K562 (cell line): ENCODE results near the gene WDR45B. TPM values are rescaled to one million over a fixed set of nuclear protein-coding genes. Genes with fewer than 3 reads are reported as not detected.

Source experiments
- ATAC-seq: fragments of 200-7000 bp; cut with Tn5 transposase; 3 replicates; pipeline ENCODE4 v1.9.1; 2020; ENCODE audit warnings: moderate library complexity
- BruUV-seq: library from RNA; stranded (reverse); fragments of 400-500 nt; replicated peaks from 2 replicates; lab custom pipeline; 2021; lab: Mats Ljungman, UMichigan
- CTCF ChIA-PET: fragments of 300-600 bp; formaldehyde crosslinking; extraction: SDS; loops from one replicate; lab custom pipeline; 2021; ENCODE audit warnings: low intra/inter-chr PET ratio; lab: Yijun Ruan, JAX
- POLR2A ChIA-PET: fragments of 300-600, 350-650 bp; sonication (Branson Sonifier 250); formaldehyde crosslinking; extraction: SDS; loops from one replicate; lab custom pipeline; 2021; ENCODE audit warnings: antibody characterized with exemption, inconsistent platforms; lab: Yijun Ruan, JAX
- DNase-seq, 4 experiments: peaks; one replicate each; pipeline versions ENCODE4 v3.0.0 to v3.0.0-alpha.2; 2011 to 2018; ENCODE audit warnings: low spot score in 3 of 4, mixed read lengths in 3 of 4; ENCODE audit errors: extremely low read depth in 1 of 4
- FAIRE-seq: peaks from 2 replicates; lab custom pipeline; 2011; peaks lifted over from hg19 to GRCh38; lab: Jason Lieb, UNC
- H2AFZ ChIP-seq: 2 replicates; pipeline ENCODE4 v1.6.0; 2011; ENCODE audit warnings: low read depth, low read length, control low read depth, inconsistent platforms
- H3K27ac ChIP-seq: fragments of 200-600 bp; 3 replicates; pipeline ENCODE4 v1.8.0; 2011; ENCODE audit warnings: low read depth, mild to moderate bottlenecking, control low read depth, inconsistent platforms, low read length, moderate library complexity, mixed read lengths; ENCODE audit errors: extremely low read depth
- H3K27me3 ChIP-seq, 2 experiments: fragments of 300-600 bp in 1 of 2; 2 replicates in 1 of 2; 3 replicates in 1 of 2; pipeline versions ENCODE4 v1.6.0 to v1.8.0; 2011; ENCODE audit warnings: inconsistent platforms in 2 of 2, low read length in 2 of 2, mild to moderate bottlenecking in 1 of 2, mixed read lengths in 1 of 2, moderate library complexity in 1 of 2; ENCODE audit not compliant: control insufficient read depth in 2 of 2, insufficient read depth in 2 of 2
- H3K36me3 ChIP-seq: fragments of 300-600 bp; 3 replicates; pipeline ENCODE4 v1.8.0; 2011; ENCODE audit warnings: mild to moderate bottlenecking, low read length, inconsistent platforms; ENCODE audit not compliant: control insufficient read depth, insufficient read depth
- H3K4me1 ChIP-seq, 2 experiments: fragments of 200-600 bp in 1 of 2; replicated peaks in 1 of 2; 2 replicates in 1 of 2; 3 replicates in 1 of 2; pipeline versions ENCODE4 v1.5.1 to v1.8.0; 2011; ENCODE audit warnings: inconsistent platforms in 2 of 2, low read length in 2 of 2, mild to moderate bottlenecking in 1 of 2, mixed read lengths in 1 of 2, moderate library complexity in 1 of 2; ENCODE audit not compliant: control insufficient read depth in 2 of 2, insufficient read depth in 2 of 2
- H3K4me2 ChIP-seq: 2 replicates; pipeline ENCODE4 v1.6.1; 2011; ENCODE audit warnings: low read length, control low read depth, inconsistent platforms, mixed read lengths; ENCODE audit not compliant: insufficient read depth
- H3K4me3 ChIP-seq: fragments of 200-600 bp; sonication (generic), shearing (Covaris generic); 2 replicates; pipeline ENCODE4 v1.5.1; 2016; ENCODE audit warnings: control low read depth, inconsistent platforms
- H3K79me2 ChIP-seq: fragments of 200-600 bp; 3 replicates; pipeline ENCODE4 v1.8.0; 2011; ENCODE audit warnings: low read length, inconsistent platforms; ENCODE audit not compliant: control insufficient read depth, insufficient read depth
- H3K9ac ChIP-seq, 2 experiments: 2 replicates each; pipeline versions ENCODE4 v1.6.0 to v1.6.1; 2011; ENCODE audit warnings: low read depth in 2 of 2, low read length in 2 of 2, control low read depth in 1 of 2, inconsistent platforms in 1 of 2, mild to moderate bottlenecking in 1 of 2, mixed read lengths in 1 of 2; ENCODE audit not compliant: insufficient read depth in 1 of 2
- H3K9me1 ChIP-seq: one replicate; pipeline ENCODE4 v1.6.0; 2011; ENCODE audit warnings: inconsistent platforms, mild to moderate bottlenecking, low read length, moderate library complexity; ENCODE audit not compliant: control insufficient read depth, insufficient read depth
- H3K9me3 ChIP-seq: replicated peaks from 2 replicates; pipeline ENCODE4 v1.5.1; 2011; ENCODE audit warnings: low read depth, low read length, inconsistent platforms; ENCODE audit not compliant: control insufficient read depth, insufficient read depth
- H4K20me1 ChIP-seq: replicated peaks from 2 replicates; pipeline ENCODE4 v1.6.1; 2011; ENCODE audit warnings: low read length, inconsistent platforms, mixed read lengths; ENCODE audit not compliant: control insufficient read depth, insufficient read depth
- ATF7 ChIP-seq: fragments of 450-650 bp; IDR thresholded peaks from 2 replicates; pipeline ENCODE4 v1.7.1; 2014; ENCODE audit warnings: mild to moderate bottlenecking, moderate library complexity
- HBP1 ChIP-seq: fragments of 450-650 bp; formaldehyde crosslinking; IDR thresholded peaks from 2 replicates; pipeline ENCODE4 v1.4.0; 2022; ENCODE audit warnings: missing genetic modification characterization
- NR1H2 ChIP-seq: sonication (generic); formaldehyde crosslinking; IDR thresholded peaks from 2 replicates; pipeline ENCODE4 v1.4.0; 2020; ENCODE audit warnings: mild to moderate bottlenecking, missing genetic modification reagents
- NRF1 ChIP-seq, 2 experiments: fragments of 450-650 bp; IDR thresholded peaks in 1 of 2; conservative IDR thresholded peaks in 1 of 2; 2 replicates each; pipeline ENCODE4 v1.6.1; 2014; ENCODE audit warnings: mild to moderate bottlenecking in 2 of 2
- PHB ChIP-seq: fragments of 250-450 bp; sonication (Bioruptor Pico); IDR thresholded peaks from 2 replicates; pipeline ENCODE4 v1.5.0; 2021
- SMAD4 ChIP-seq: fragments of 250-450 bp; sonication (Bioruptor Pico); conservative IDR thresholded peaks from 2 replicates; pipeline ENCODE4 v1.8.0; 2021; ENCODE audit warnings: inconsistent platforms, mild to moderate bottlenecking, moderate library complexity
- YY1 ChIP-seq, 3 experiments: IDR thresholded peaks; 2 replicates each; pipeline ENCODE4 v1.6.1; 2011; ENCODE audit warnings: low read length in 2 of 3, mild to moderate bottlenecking in 2 of 3, moderate library complexity in 2 of 3, borderline replicate concordance in 1 of 3, control low read depth in 1 of 3, low read depth in 1 of 3; ENCODE audit not compliant: insufficient read depth in 3 of 3, insufficient replicate concordance in 2 of 3, control insufficient read depth in 1 of 3, insufficient read length in 1 of 3; ENCODE audit errors: extremely low read depth in 1 of 3
- ZNF165 ChIP-seq: fragments of 250-450 bp; sonication (Bioruptor Pico); IDR thresholded peaks from 2 replicates; pipeline ENCODE4 v1.4.0; 2020; ENCODE audit warnings: borderline replicate concordance
- ZNF395 ChIP-seq: fragments of 200-800 bp; sonication (Bioruptor generic); IDR thresholded peaks from 2 replicates; pipeline ENCODE4 v1.6.1; 2017; ENCODE audit warnings: missing genetic modification characterization, missing compliant biosample characterization
- ZNF699 ChIP-seq: fragments of 250-450 bp; sonication (Bioruptor Pico); IDR thresholded peaks from 2 replicates; pipeline ENCODE4 v1.8.0; 2021; ENCODE audit warnings: mild to moderate bottlenecking, moderate library complexity; ENCODE audit not compliant: insufficient replicate concordance
- WGBS: fragments of 100-300 bp; shearing (Covaris generic); methylation state at CpG from one replicate; pipeline ENCODE4 v1.1.6; 2016; ENCODE audit warnings: low coverage, mixed read lengths; ENCODE audit not compliant: insufficient coverage; ENCODE audit errors: missing lambda C conversion rate; 5-methylcytosine and 5-hydroxymethylcytosine counted together
- in situ Hi-C: fragments of 300-500 bp; cut with MboI; formaldehyde crosslinking; loops from 4 replicates; pipeline ENCODE4 v1.15.0; 2018; ENCODE audit warnings: inconsistent platforms, mixed read lengths
- intact Hi-C: fragments of 100-400 bp; cut with micrococcal nuclease; formaldehyde crosslinking; loops from 2 replicates; pipeline ENCODE4 v1.14.2; 2022
- polyA plus RNA-seq, 8 experiments: library from polyadenylated mRNA; depleted of rRNA in 4 of 8; stranded (reverse) in 5 of 8; unstranded in 3 of 8; fragments of >200 nt; fragmentation: Nextera tagmentation in 2 of 8; fragmentation: Illumina TruSeq in 1 of 8; extraction: Ambion mirVana in 2 of 8; extraction: Trizol in 1 of 8; gene quantifications; 2 replicates each; pipeline versions ENCODE4 v1.2.1 to v1.2.3, GENCODE V29; 2011 to 2014; ENCODE audit warnings: inconsistent platforms in 1 of 8, missing spikeins in 1 of 8
- total RNA-seq, 7 experiments: library from RNA; depleted of rRNA in 6 of 7; stranded (reverse); fragments of >200 nt in 6 of 7; fragmentation: Illumina TruSeq in 2 of 7; extraction: Trizol in 2 of 7; gene quantifications; 2 replicates each; pipeline versions ENCODE4 v1.2.1 to v1.2.3, GENCODE V29; 2011 to 2021; ENCODE audit warnings: low replicate concordance in 1 of 7

The WDR45B gene
- total and polyA plus RNA-seq, 9 of the 15 experiments (the other 6 are each of a cell fraction or from before 2014, with no cell fraction given): 0.72 to 74.4 (median 35.9) TPM

GRCh38 chr17:82664701-82665182 lies 16.5 kb upstream of the WDR45B start:
- no peak overlapping the region for H2AFZ ChIP-seq
- no peaks in the 10 kb centered on the region for H4K20me1 ChIP-seq
- ChIA-PET POLR2A (no interaction called here), CTCF (no interaction called here)
- WGBS: 25% methylated on average over 20 of the region's 22 CpGs
- FAIRE-seq (no peak), DNase-seq (no peak), ATAC-seq (no peak)
- H3K27ac ChIP-seq: no peak overlapping the region
- H3K9me3 ChIP-seq: peaks cover 8% of the 10 kb centered on the region
- peaks cover 6 to 50% of the 10 kb centered on the region in 2 experiments; a peak in 3 of 5 replicates for H3K27me3 ChIP-seq
- H3K9ac ChIP-seq: peak overlapping the region in 1 of 2 experiments; percentile 8; a peak in 1 of 4 replicates
- TF ChIP-seq NRF1 (conservative IDR thresholded peaks at IDR 0.05 in 1 of 2, IDR thresholded peaks at IDR 0.05 in 1 of 2): peak; percentile 54 to 64; a peak in 3 of 4 replicates
- TF ChIP-seq NR1H2 (CRISPR knock-in tag): no peak
- intact Hi-C loops (no loop called here), in situ Hi-C loops (no loop called here)
- H3K4me3 ChIP-seq: no peak overlapping the region
- no TSS peak for BruUV-seq
- H3K4me2 ChIP-seq: no peak overlapping the region
- H3K9me1 ChIP-seq: no peaks in the 10 kb centered on the region
- H3K4me1 ChIP-seq: peaks cover 3 to 54% of the 10 kb centered on the region in 2 experiments; a peak in 2 of 5 replicates
- no peaks in the 10 kb centered on the region for H3K36me3 ChIP-seq
- no peaks in the 10 kb centered on the region for H3K79me2 ChIP-seq

GRCh38 chr17:82664276-82664575 lies 16.0 kb upstream of the WDR45B start:
- intact Hi-C loops (no loop called here), in situ Hi-C loops (no loop called here)
- POLR2A ChIA-PET: no interaction called here
- Histone ChIP-seq H3K27me3 (peaks cover 6 to 50% of the 10 kb centered on the region in 2 experiments; a peak in 3 of 5 replicates), H3K36me3 (no peaks in the 10 kb centered on the region), H3K4me2 (no peak overlapping the region), H4K20me1 (no peaks in the 10 kb centered on the region), H3K27ac (no peak overlapping the region), H3K4me1 (peaks cover 3 to 54% of the 10 kb centered on the region in 2 experiments; a peak in 2 of 5 replicates), H3K9me3 (peaks cover 10% of the 10 kb centered on the region), H2AFZ (no peak overlapping the region), H3K79me2 (no peaks in the 10 kb centered on the region), H3K4me3 (no peak overlapping the region), H3K9me1 (no peaks in the 10 kb centered on the region), H3K9ac (no peak overlapping the region)
- ATAC-seq (no peak), FAIRE-seq (no peak), DNase-seq (no peak)
- no TSS peak for BruUV-seq
- CTCF ChIA-PET: no interaction called here
- WGBS: 70% methylated on average over 7 of the region's 17 CpGs
- no peak for TF ChIP-seq HBP1 (CRISPR knock-in tag)
- TF ChIP-seq SMAD4 (CRISPR knock-in tag): no peak
- no peak for TF ChIP-seq YY1 (IDR thresholded peaks at IDR 0.05; ENCODE audit: borderline replicate concordance in 1 of 3, control insufficient read depth in 1 of 3, extremely low read depth in 1 of 3, insufficient read depth in 3 of 3, insufficient read length in 1 of 3, insufficient replicate concordance in 2 of 3, low read depth in 1 of 3, low read length in 2 of 3)
- no peak for TF ChIP-seq ZNF395 (CRISPR knock-in tag)
- no peak for TF ChIP-seq ZNF165 (CRISPR knock-in tag)
- no peak for TF ChIP-seq ZNF699 (CRISPR knock-in tag)
- no peak for TF ChIP-seq PHB (CRISPR knock-in tag)
- no peak for TF ChIP-seq ATF7
